T47D (cell line): Measurements from ENCODE around the gene OR52I2.

Experiments
- DNase-seq, 2 experiments: peaks; one replicate each; pipeline versions ENCODE4 v3.0.0 to v3.0.0-alpha.2; 2011 to 2012; ENCODE audit warnings: low read depth in 1 of 2, low spot score in 1 of 2
- JUND ChIP-seq: IDR thresholded peaks from 2 replicates; pipeline ENCODE4 v1.6.1; 2012; ENCODE audit warnings: low read depth
- in situ Hi-C: cut with HindIII; loops from 2 replicates; pipeline ENCODE4 v1.10.0; 2016; ENCODE audit warnings: low sequenced_read_pairs, low pct_unique_long_range_greater_than_20kb

Gene OR52I2

GRCh38 chr11:4626207-4627099 is 44.9 kb downstream of the OR52I2 start:
- in situ Hi-C loops = no loop called here
- TF ChIP-seq JUND = no peak
- DNase-seq = peak in 1 of 2 experiments; percentile 85

- no peak for TF ChIP-seq JUND
- in situ Hi-C loops = no loop called here
These were observed 54.6 kb downstream of the OR52I2 start for GRCh38 chr11:4636136-4636535.

GRCh38 chr11:4636962-4637661 is 55.6 kb downstream of the OR52I2 start, which contains the start of gene OR51D1:
TSS of gene OR51D1 (plus strand) at chr11:4637477. CDS start at chr11:4639791, 2,314 bp downstream.
- no peak for TF ChIP-seq JUND
- in situ Hi-C loops = no loop called here

More at GRCh38 chr11:4636136-4636535, 54.6 kb downstream of the OR52I2 start:
- no peak for DNase-seq

GRCh38 chr11:4637662-4638047 is 56.1 kb downstream of the OR52I2 start:
- in situ Hi-C loops = no loop called here
- no peak for TF ChIP-seq JUND
- DNase-seq = no peak

More at GRCh38 chr11:4636962-4637661, 55.6 kb downstream of the OR52I2 start, which contains the start of gene OR51D1:
- peak; percentile 51 to 73 for DNase-seq

GRCh38 chr11:4639931-4640330 is 58.4 kb downstream of the OR52I2 start:
- DNase-seq = no peak
- TF ChIP-seq JUND = no peak
- in situ Hi-C loops = no loop called here

- DNase-seq = no peak
- no peak for TF ChIP-seq JUND
- in situ Hi-C loops = no loop called here
These were observed 60.0 kb downstream of the OR52I2 start for GRCh38 chr11:4641501-4641900.

- no peak for TF ChIP-seq JUND
- in situ Hi-C loops = no loop called here
- no peak for DNase-seq
These were observed 60.5 kb downstream of the OR52I2 start for GRCh38 chr11:4642043-4642442.
